ENCODE measurements around the gene CTSZ.
"Not testable (repeated sequence)": the region's sequence is repeated elsewhere in the genome, so short reads cannot be mapped to it uniquely, and the experiment has no call there.

Gene CTSZ

GRCh38 chr20:59019217-59019616 lies 12.2 kb upstream of the CTSZ start, which contains the start of gene TUBB1:
Gene TUBB1, plus strand, starts transcription at chr20:59019429. Its CDS starts 94 bp downstream, at chr20:59019523.
- no peak for DNase-seq (ENCODE audit: insufficient read length)

GRCh38 chr20:59018817-59019216 lies 11.8 kb upstream of the CTSZ start:
- no peak for DNase-seq (ENCODE audit: insufficient read length)
- no peak for FAIRE-seq
- no peak for TF ChIP-seq TAF1 (IDR thresholded peaks at IDR 0.05; ENCODE audit: borderline replicate concordance, low read depth, low read length)
- TF ChIP-seq POLR2AphosphoS5 (IDR thresholded peaks at IDR 0.05; ENCODE audit: low read depth, low read length): no peak
- no peak for TF ChIP-seq POLR2A (IDR thresholded peaks at IDR 0.05; ENCODE audit: low read depth, low read length)

More at GRCh38 chr20:59019217-59019616, 12.2 kb upstream of the CTSZ start, which contains the start of gene TUBB1:
- no peak for TF ChIP-seq TAF1 (IDR thresholded peaks at IDR 0.05; ENCODE audit: borderline replicate concordance, low read depth, low read length)
- no peak for FAIRE-seq

- FAIRE-seq: no peak
- no peak for DNase-seq (ENCODE audit: insufficient read length)
- TF ChIP-seq POLR2A (IDR thresholded peaks at IDR 0.05; ENCODE audit: low read depth, low read length) (no peak), TAF1 (IDR thresholded peaks at IDR 0.05; ENCODE audit: borderline replicate concordance, low read depth, low read length) (no peak), POLR2AphosphoS5 (IDR thresholded peaks at IDR 0.05; ENCODE audit: low read depth, low read length) (no peak)
These were observed 10.6 kb upstream of the CTSZ start for GRCh38 chr20:59017493-59018231.

- DNase-seq (ENCODE audit: insufficient read length) (no peak), FAIRE-seq (no peak)
- TF ChIP-seq POLR2A (IDR thresholded peaks at IDR 0.05; ENCODE audit: low read depth, low read length) (no peak), POLR2AphosphoS5 (IDR thresholded peaks at IDR 0.05; ENCODE audit: low read depth, low read length) (no peak), TAF1 (IDR thresholded peaks at IDR 0.05; ENCODE audit: borderline replicate concordance, low read depth, low read length) (no peak)
These were observed 9.9 kb upstream of the CTSZ start for GRCh38 chr20:59016795-59017492.

GRCh38 chr20:59015812-59016711 lies 9.0 kb upstream of the CTSZ start:
- FAIRE-seq (no peak), DNase-seq (ENCODE audit: insufficient read length) (no peak)
- TF ChIP-seq POLR2AphosphoS5 (IDR thresholded peaks at IDR 0.05; ENCODE audit: low read depth, low read length): no peak
- TF ChIP-seq POLR2A (IDR thresholded peaks at IDR 0.05; ENCODE audit: low read depth, low read length): no peak
- no peak for TF ChIP-seq TAF1 (IDR thresholded peaks at IDR 0.05; ENCODE audit: borderline replicate concordance, low read depth, low read length)

- DNase-seq (ENCODE audit: insufficient read length): no peak
- no peak for FAIRE-seq
- TF ChIP-seq TAF1 (IDR thresholded peaks at IDR 0.05; ENCODE audit: borderline replicate concordance, low read depth, low read length) (no peak), POLR2AphosphoS5 (IDR thresholded peaks at IDR 0.05; ENCODE audit: low read depth, low read length) (no peak), POLR2A (IDR thresholded peaks at IDR 0.05; ENCODE audit: low read depth, low read length) (no peak)
These were observed 8.4 kb upstream of the CTSZ start for GRCh38 chr20:59015411-59015810.

- TF ChIP-seq POLR2A (IDR thresholded peaks at IDR 0.05; ENCODE audit: low read depth, low read length) (no peak), TAF1 (IDR thresholded peaks at IDR 0.05; ENCODE audit: borderline replicate concordance, low read depth, low read length) (no peak), POLR2AphosphoS5 (IDR thresholded peaks at IDR 0.05; ENCODE audit: low read depth, low read length) (no peak)
- DNase-seq (ENCODE audit: insufficient read length) (no peak), FAIRE-seq (no peak)
These were observed 7.8 kb upstream of the CTSZ start for GRCh38 chr20:59014680-59015389.

GRCh38 chr20:59013959-59014608 lies 7.0 kb upstream of the CTSZ start:
- TF ChIP-seq TAF1 (IDR thresholded peaks at IDR 0.05; ENCODE audit: borderline replicate concordance, low read depth, low read length) (no peak), POLR2A (IDR thresholded peaks at IDR 0.05; ENCODE audit: low read depth, low read length) (no peak), POLR2AphosphoS5 (IDR thresholded peaks at IDR 0.05; ENCODE audit: low read depth, low read length) (no peak)
- DNase-seq (ENCODE audit: insufficient read length) (no peak), FAIRE-seq (no peak)

GRCh38 chr20:59013031-59013951 lies 6.2 kb upstream of the CTSZ start:
- FAIRE-seq: no peak
- TF ChIP-seq TAF1 (IDR thresholded peaks at IDR 0.05; ENCODE audit: borderline replicate concordance, low read depth, low read length) (no peak), POLR2A (IDR thresholded peaks at IDR 0.05; ENCODE audit: low read depth, low read length) (no peak), POLR2AphosphoS5 (IDR thresholded peaks at IDR 0.05; ENCODE audit: low read depth, low read length) (no peak)
- no peak for DNase-seq (ENCODE audit: insufficient read length)

- not testable (repeated sequence) for FAIRE-seq; DNase-seq (ENCODE audit: insufficient read length)
These were observed 4.8 kb upstream of the CTSZ start for GRCh38 chr20:59011874-59012157.

Data from GM12892 (cell line).